H1 (cell line): ENCODE results near the gene MPPED1. TPM values are rescaled to one million over a fixed set of nuclear protein-coding genes. Genes with fewer than 3 reads are reported as not detected.

Source experiments
- CTCF ChIA-PET: fragments of 300-600 bp; sonication (Branson Sonifier 250); formaldehyde crosslinking; loops from one replicate; lab custom pipeline; 2021; ENCODE audit not compliant: partially characterized antibody; lab: Charles Lee
- POLR2A ChIA-PET: fragments of 300-600 bp; sonication (Branson Sonifier 250); formaldehyde crosslinking; loops from one replicate; lab custom pipeline; 2021; ENCODE audit warnings: inconsistent platforms; ENCODE audit not compliant: partially characterized antibody; lab: Charles Lee
- DNase-seq, 2 experiments: peaks; one replicate each; pipeline versions ENCODE4 v3.0.0 to v3.0.0-alpha.2; 2010 to 2022; ENCODE audit warnings: low spot score in 2 of 2, low read depth in 1 of 2, mixed read lengths in 1 of 2
- FAIRE-seq: peaks from 2 replicates; lab custom pipeline; 2011; peaks lifted over from hg19 to GRCh38; lab: Jason Lieb, UNC
- H2AFZ ChIP-seq: 2 replicates; pipeline ENCODE4 v1.8.1; 2012; ENCODE audit warnings: low read length, inconsistent platforms
- H2AK5ac ChIP-seq: 2 replicates; pipeline ENCODE4 v1.6.1; 2013; ENCODE audit warnings: low read depth, low read length
- H2BK120ac ChIP-seq: replicated peaks from 2 replicates; pipeline ENCODE3; 2013; ENCODE audit warnings: low read depth, low read length, inconsistent platforms
- H2BK12ac ChIP-seq: 2 replicates; pipeline ENCODE4 v1.6.1; 2013; ENCODE audit warnings: low read depth, low read length
- H2BK15ac ChIP-seq: 2 replicates; pipeline ENCODE4 v1.6.1; 2013; ENCODE audit warnings: low read length
- H2BK20ac ChIP-seq: 2 replicates; pipeline ENCODE4 v1.6.1; 2013; ENCODE audit warnings: low read length
- H2BK5ac ChIP-seq: 2 replicates; pipeline ENCODE4 v1.6.1; 2013; ENCODE audit warnings: low read depth, low read length
- H3K14ac ChIP-seq: 2 replicates; pipeline ENCODE4 v1.6.1; 2013; ENCODE audit warnings: inconsistent platforms; ENCODE audit not compliant: insufficient read length
- H3K18ac ChIP-seq: 2 replicates; pipeline ENCODE4 v1.6.1; 2013; ENCODE audit warnings: low read length; ENCODE audit errors: extremely low read depth
- H3K23ac ChIP-seq: 2 replicates; pipeline ENCODE4 v1.6.1; 2013; ENCODE audit warnings: inconsistent platforms; ENCODE audit not compliant: insufficient read length
- H3K23me2 ChIP-seq: 2 replicates; pipeline ENCODE4 v1.6.1; 2013; ENCODE audit warnings: low read depth, low read length
- H3K27ac ChIP-seq: 2 replicates; pipeline ENCODE4 v1.6.1; 2011; ENCODE audit warnings: low read depth, low read length, inconsistent platforms
- H3K27me3 ChIP-seq, 4 experiments: replicated peaks in 1 of 4; 1 replicate in 1 of 4; 2 replicates in 3 of 4; pipeline versions ENCODE4 v1.6.1 to v1.8.1; 2011 to 2013; ENCODE audit warnings: low read length in 3 of 4, mild to moderate bottlenecking in 3 of 4, inconsistent platforms in 2 of 4, mixed read lengths in 2 of 4, moderate library complexity in 1 of 4; ENCODE audit not compliant: control insufficient read depth in 3 of 4, insufficient read depth in 3 of 4; ENCODE audit errors: extremely low read depth in 1 of 4
- H3K36me3 ChIP-seq, 4 experiments: 2 replicates each; pipeline versions ENCODE4 v1.6.1 to v1.8.1; 2011 to 2013; ENCODE audit warnings: mild to moderate bottlenecking in 4 of 4, low read length in 3 of 4, moderate library complexity in 2 of 4, control low read depth in 1 of 4, inconsistent platforms in 1 of 4; ENCODE audit not compliant: insufficient read depth in 4 of 4, control insufficient read depth in 2 of 4
- H3K4ac ChIP-seq: replicated peaks from 2 replicates; pipeline ENCODE3; 2013; ENCODE audit warnings: low read length, low read depth, mixed read lengths, inconsistent platforms; ENCODE audit not compliant: insufficient read length
- H3K4me1 ChIP-seq, 4 experiments: replicated peaks in 1 of 4; 1 replicate in 1 of 4; 2 replicates in 3 of 4; pipeline versions ENCODE4 v1.6.1 to v1.8.1; 2011 to 2013; ENCODE audit warnings: low read length in 3 of 4, inconsistent platforms in 2 of 4, mixed read lengths in 1 of 4; ENCODE audit not compliant: insufficient read depth in 4 of 4, control insufficient read depth in 3 of 4
- H3K4me2 ChIP-seq, 2 experiments: 2 replicates each; pipeline versions ENCODE4 v1.6.1 to v1.8.1; 2011 to 2013; ENCODE audit warnings: low read depth in 2 of 2, low read length in 2 of 2, control low read depth in 1 of 2, inconsistent platforms in 1 of 2, mild to moderate bottlenecking in 1 of 2; ENCODE audit not compliant: insufficient read depth in 1 of 2
- H3K4me3 ChIP-seq, 4 experiments: fragments of 200-600, 300-600 bp in 1 of 4; sonication (generic), shearing (Covaris generic), sonication (Bioruptor Twin) in 1 of 4; 2 replicates each; pipeline versions ENCODE4 v1.5.1 to v1.8.1; 2011 to 2016; ENCODE audit warnings: low read length in 4 of 4, low read depth in 3 of 4, control low read depth in 2 of 4, inconsistent platforms in 2 of 4, mild to moderate bottlenecking in 2 of 4, mixed read lengths in 1 of 4, moderate library complexity in 1 of 4; ENCODE audit not compliant: insufficient read depth in 2 of 4; ENCODE audit errors: extremely low read depth in 1 of 4
- H3K56ac ChIP-seq: replicated peaks from 2 replicates; pipeline ENCODE3; 2013; ENCODE audit warnings: low read depth, mild to moderate bottlenecking, mixed read lengths, low read length, inconsistent platforms; ENCODE audit not compliant: insufficient read length
- H3K79me1 ChIP-seq: 2 replicates; pipeline ENCODE4 v1.6.1; 2013; ENCODE audit warnings: low read depth, low read length, control low read depth
- H3K79me2 ChIP-seq, 2 experiments: 2 replicates each; pipeline versions ENCODE4 v1.6.1 to v1.8.1; 2012 to 2013; ENCODE audit warnings: low read length in 2 of 2, mild to moderate bottlenecking in 2 of 2, inconsistent platforms in 1 of 2; ENCODE audit not compliant: insufficient read depth in 2 of 2, control insufficient read depth in 1 of 2
- H3K9ac ChIP-seq, 4 experiments: replicated peaks in 1 of 4; 1 replicate in 1 of 4; 2 replicates in 3 of 4; pipeline versions ENCODE4 v1.6.1 to v1.8.1; 2011 to 2013; ENCODE audit warnings: low read depth in 3 of 4, low read length in 3 of 4, control low read depth in 2 of 4, mild to moderate bottlenecking in 2 of 4, moderate library complexity in 2 of 4, inconsistent platforms in 1 of 4; ENCODE audit errors: extremely low read depth in 1 of 4
- H3K9me3 ChIP-seq, 2 experiments: 2 replicates each; pipeline versions ENCODE4 v1.6.1 to v1.8.1; 2012 to 2013; ENCODE audit warnings: mild to moderate bottlenecking in 2 of 2, moderate library complexity in 2 of 2, control low read depth in 1 of 2, inconsistent platforms in 1 of 2, low read depth in 1 of 2, low read length in 1 of 2, mixed read lengths in 1 of 2; ENCODE audit not compliant: insufficient read depth in 2 of 2
- H4K20me1 ChIP-seq, 2 experiments: replicated peaks in 1 of 2; 2 replicates each; pipeline versions ENCODE3 to v1.8.1; 2011 to 2013; ENCODE audit warnings: inconsistent platforms in 2 of 2, low read length in 2 of 2, mild to moderate bottlenecking in 1 of 2; ENCODE audit not compliant: insufficient read depth in 2 of 2, control insufficient read depth in 1 of 2
- H4K5ac ChIP-seq: 2 replicates; pipeline ENCODE4 v1.6.1; 2013; ENCODE audit warnings: low read length, low read depth, mixed read lengths, inconsistent platforms; ENCODE audit not compliant: insufficient read length
- H4K8ac ChIP-seq: 2 replicates; pipeline ENCODE4 v1.8.0; 2013; ENCODE audit warnings: mild to moderate bottlenecking, moderate library complexity, low read length, inconsistent platforms; ENCODE audit not compliant: insufficient read depth; ENCODE audit errors: extremely low read depth
- H4K91ac ChIP-seq: replicated peaks from 2 replicates; pipeline ENCODE3; 2013; ENCODE audit warnings: low read length, mixed read lengths, inconsistent platforms; ENCODE audit not compliant: insufficient read length
- BACH1 ChIP-seq: IDR thresholded peaks from 2 replicates; pipeline ENCODE4 v1.6.1; 2012; ENCODE audit warnings: low read length, improper control_type of control experiment
- BCL11A ChIP-seq, 2 experiments: IDR thresholded peaks; one replicate each; pipeline ENCODE4 v1.6.1; 2011; ENCODE audit warnings: low read depth in 2 of 2, low read length in 2 of 2, mild to moderate bottlenecking in 2 of 2
- CEBPB ChIP-seq: IDR thresholded peaks from 2 replicates; pipeline ENCODE4 v1.6.1; 2012; ENCODE audit warnings: low read depth, low read length
- HDAC6 ChIP-seq: IDR thresholded peaks from one replicate; pipeline ENCODE4 v1.7.1; 2012; ENCODE audit warnings: low read depth, mild to moderate bottlenecking, inconsistent platforms, low read length, moderate library complexity
- KDM1A ChIP-seq: fragments of 200-600, 300-600 bp; sonication (generic); IDR thresholded peaks from 2 replicates; pipeline ENCODE4 v1.7.1; 2016; ENCODE audit warnings: mild to moderate bottlenecking, low read length, borderline replicate concordance
- PHF8 ChIP-seq: fragments of 200-600 bp; sonication (generic); conservative IDR thresholded peaks from 2 replicates; pipeline ENCODE4 v1.7.1; 2012; ENCODE audit warnings: low read depth, mild to moderate bottlenecking, inconsistent platforms, low read length, moderate library complexity
- POU5F1 ChIP-seq: IDR thresholded peaks from 2 replicates; pipeline ENCODE4 v1.6.1; 2011; ENCODE audit warnings: low read depth, mild to moderate bottlenecking, low read length, moderate library complexity
- SIN3A ChIP-seq, 2 experiments: IDR thresholded peaks in 1 of 2; conservative IDR thresholded peaks in 1 of 2; 2 replicates each; pipeline ENCODE4 v1.6.1; 2011 to 2012; ENCODE audit warnings: low read length in 2 of 2, improper control_type of control experiment in 1 of 2, low read depth in 1 of 2, mild to moderate bottlenecking in 1 of 2
- SIRT6 ChIP-seq: IDR thresholded peaks from one replicate; pipeline ENCODE4 v1.7.1; 2012; ENCODE audit warnings: low read length, inconsistent platforms
- SP2 ChIP-seq: IDR thresholded peaks from 2 replicates; pipeline ENCODE4 v1.6.1; 2012; ENCODE audit warnings: mild to moderate bottlenecking, low read length, inconsistent platforms
- TBP ChIP-seq: IDR thresholded peaks from 2 replicates; pipeline ENCODE4 v1.6.1; 2011; ENCODE audit warnings: low read depth, low read length, improper control_type of control experiment
- WGBS, 2 experiments: shearing (Covaris generic) in 1 of 2; methylation state at CpG; one replicate each; pipeline versions ENCODE4 v1.1.6 to v1.1.7; 2013 to 2015; ENCODE audit warnings: low lambda C conversion rate in 2 of 2, mixed read lengths in 2 of 2, inconsistent platforms in 1 of 2, low coverage in 1 of 2, missing lambda C conversion rate in 1 of 2; ENCODE audit not compliant: insufficient replicate concordance in 2 of 2, insufficient coverage in 1 of 2, insufficient read length in 1 of 2; ENCODE audit errors: extremely low coverage in 1 of 2, missing lambda C conversion rate in 1 of 2; 5-methylcytosine and 5-hydroxymethylcytosine counted together
- polyA plus RNA-seq, 7 experiments: library from polyadenylated mRNA; depleted of rRNA in 3 of 7; stranded (reverse) in 5 of 7; unstranded in 2 of 7; fragments of >200 nt in 5 of 7; fragments of 200-250 nt in 2 of 7; gene quantifications; 1 replicate in 5 of 7; 2 replicates in 1 of 7; 4 replicates in 1 of 7; pipeline versions ENCODE4 v1.2.1 to v1.2.3, GENCODE V29; 2011 to 2013; ENCODE audit warnings: missing spikeins in 2 of 7, mixed read lengths in 2 of 7
- total RNA-seq: library from RNA; stranded (reverse); fragmentation: NEBNext Ultra II Directional; extraction: Animal tissue kit (Norgen Biotek cat#: 25700); gene quantifications from 2 replicates; pipeline ENCODE4 v1.2.1, GENCODE V29; 2021
- TF ChIP-seq, protein P1 (sequence below): IDR thresholded peaks from 2 replicates; pipeline ENCODE4 v1.6.1; 2012; ENCODE audit warnings: low read length, inconsistent platforms

The MPPED1 gene
- total and polyA plus RNA-seq, 2 of the 8 experiments (the other 6 are each of a cell fraction or from before 2014, with no cell fraction given): 0.29 to 0.37 TPM

DNA sequence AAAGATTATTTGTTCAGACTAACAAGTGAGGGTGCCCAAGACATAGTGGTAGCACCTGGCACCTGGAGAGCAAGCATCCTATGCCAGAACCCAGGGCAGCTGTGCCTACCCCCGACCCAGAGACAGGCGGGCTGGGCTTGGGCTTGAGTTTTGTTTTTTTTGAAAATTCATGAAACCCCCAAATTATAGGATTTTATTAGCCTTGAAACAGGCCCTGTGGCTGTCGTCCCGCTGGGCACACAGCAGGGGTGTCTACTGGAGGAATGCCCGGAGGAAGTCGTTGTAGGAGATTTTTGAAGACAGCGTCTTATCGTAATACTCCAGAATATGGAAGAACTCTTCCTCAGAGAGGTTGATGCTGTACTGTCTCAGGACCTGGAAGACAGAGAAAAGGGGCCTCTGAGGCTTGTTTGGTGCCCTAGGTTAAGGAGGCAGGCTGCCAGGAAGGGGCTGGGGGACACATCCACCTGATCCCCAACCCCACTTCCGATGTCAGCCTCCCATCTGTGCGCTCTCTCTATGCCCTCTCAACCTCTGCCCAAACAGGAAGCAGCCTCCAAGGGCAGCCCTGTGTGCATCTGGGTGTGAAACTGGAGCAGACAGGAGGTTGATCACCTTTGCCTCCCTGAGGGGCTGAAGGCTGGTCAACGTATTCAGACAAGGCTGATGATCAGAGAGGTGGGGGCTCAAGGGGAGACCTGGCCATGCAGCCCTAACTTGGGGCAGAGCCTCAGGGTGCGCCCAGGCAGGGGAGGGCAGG is 117.0 kb downstream of the MPPED1 start:
- Histone ChIP-seq H2AK5ac (no peak overlapping the region), H3K23me2 (no peaks in the 10 kb centered on the region; the same call in 1 of the 2 replicates), H3K4me1 (no peaks in the 10 kb centered on the region; a peak in 2 of 7 replicates), H2BK120ac (no peak overlapping the region), H3K9me3 (no peaks in the 10 kb centered on the region), H3K14ac (no peak overlapping the region), H2BK5ac (no peak overlapping the region), H3K27ac (no peak overlapping the region), H2AFZ (no peak overlapping the region), H4K8ac (no peak overlapping the region), H4K91ac (no peak overlapping the region), H3K27me3 (no peaks in the 10 kb centered on the region), H2BK20ac (no peak overlapping the region), H3K36me3 (no peaks in the 10 kb centered on the region), H3K4me3 (no peak overlapping the region), H2BK15ac (no peak overlapping the region), H3K9ac (no peak overlapping the region), H3K56ac (no peak overlapping the region), H3K18ac (no peak overlapping the region), H2BK12ac (no peak overlapping the region; the same call in 1 of the 2 replicates), H3K23ac (no peak overlapping the region), H3K79me1 (no peaks in the 10 kb centered on the region), H3K79me2 (no peaks in the 10 kb centered on the region), H4K20me1 (no peaks in the 10 kb centered on the region), H3K4ac (no peak overlapping the region), H4K5ac (no peak overlapping the region), H3K4me2 (no peak overlapping the region)
- FAIRE-seq: no peak
- 90% methylated on average over 12 of the region's 12 CpGs; no CpG with 5 or more reads in 1 of the 2 experiments for WGBS, 2 experiments
- DNase-seq: no peak
- CTCF ChIA-PET: no interaction called here
- POLR2A ChIA-PET: no interaction called here
- TF ChIP-seq SIRT6: no peak
- TF ChIP-seq SP2: no peak
- TF ChIP-seq BACH1: no peak
- TF ChIP-seq, protein P1, sequence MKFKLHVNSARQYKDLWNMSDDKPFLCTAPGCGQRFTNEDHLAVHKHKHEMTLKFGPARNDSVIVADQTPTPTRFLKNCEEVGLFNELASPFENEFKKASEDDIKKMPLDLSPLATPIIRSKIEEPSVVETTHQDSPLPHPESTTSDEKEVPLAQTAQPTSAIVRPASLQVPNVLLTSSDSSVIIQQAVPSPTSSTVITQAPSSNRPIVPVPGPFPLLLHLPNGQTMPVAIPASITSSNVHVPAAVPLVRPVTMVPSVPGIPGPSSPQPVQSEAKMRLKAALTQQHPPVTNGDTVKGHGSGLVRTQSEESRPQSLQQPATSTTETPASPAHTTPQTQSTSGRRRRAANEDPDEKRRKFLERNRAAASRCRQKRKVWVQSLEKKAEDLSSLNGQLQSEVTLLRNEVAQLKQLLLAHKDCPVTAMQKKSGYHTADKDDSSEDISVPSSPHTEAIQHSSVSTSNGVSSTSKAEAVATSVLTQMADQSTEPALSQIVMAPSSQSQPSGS: no peak
- no peak for TF ChIP-seq POU5F1
- no peak for TF ChIP-seq TBP
- TF ChIP-seq KDM1A: no peak
- no peak for TF ChIP-seq SIN3A (conservative IDR thresholded peaks at IDR 0.05 in 1 of 2, IDR thresholded peaks at IDR 0.05 in 1 of 2; ENCODE audit: low read depth in 1 of 2, low read length in 2 of 2)
- no peak for TF ChIP-seq BCL11A (IDR thresholded peaks at IDR 0.05; ENCODE audit: low read depth in 2 of 2, low read length in 2 of 2)
- no peak for TF ChIP-seq CEBPB
- TF ChIP-seq PHF8: no peak
- TF ChIP-seq HDAC6: no peak
